CD4-positive, alpha-beta T cell treated with Interleukin-21 for 1 hour (primary cell): ENCODE measurements around the gene MAST4.
"Not testable (repeated sequence)": the region's sequence is repeated elsewhere in the genome, so short reads cannot be mapped to it uniquely, and the experiment has no call there.

ENCODE experiments used
- DNase-seq: peaks from one replicate; pipeline ENCODE4 v3.0.0-alpha.2; 2020

Gene MAST4

DNA sequence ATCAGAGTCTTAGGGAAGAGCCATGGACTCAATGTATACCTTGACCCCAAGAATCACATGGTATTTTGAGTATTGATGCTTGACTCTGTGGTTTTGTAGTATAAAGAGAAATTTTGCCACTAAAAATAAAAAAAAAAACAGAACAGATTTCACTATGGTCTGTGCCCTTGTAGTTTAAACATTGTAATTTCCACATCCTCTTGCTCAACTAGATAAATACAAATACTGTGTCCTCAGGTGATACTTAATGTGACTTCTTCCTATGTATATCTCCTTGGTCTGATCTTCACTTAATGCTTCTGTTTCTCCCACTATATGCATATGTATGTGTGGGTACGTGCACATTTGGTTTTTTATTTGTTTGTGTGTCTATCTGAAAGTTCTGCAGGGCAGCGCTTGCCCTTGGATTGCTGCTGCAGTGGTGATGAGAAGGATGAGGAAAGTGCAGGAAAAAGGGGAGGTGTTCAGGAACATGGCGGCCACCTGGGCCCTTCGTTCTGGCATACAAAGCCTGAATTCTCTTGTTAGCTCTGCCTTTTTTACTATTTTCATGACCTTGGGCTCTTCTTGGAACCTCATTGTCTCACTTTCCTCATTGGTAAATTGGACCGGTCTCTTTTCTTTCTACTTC lies 222.2 kb downstream of the MAST4 start:
- no peak for DNase-seq

DNA sequence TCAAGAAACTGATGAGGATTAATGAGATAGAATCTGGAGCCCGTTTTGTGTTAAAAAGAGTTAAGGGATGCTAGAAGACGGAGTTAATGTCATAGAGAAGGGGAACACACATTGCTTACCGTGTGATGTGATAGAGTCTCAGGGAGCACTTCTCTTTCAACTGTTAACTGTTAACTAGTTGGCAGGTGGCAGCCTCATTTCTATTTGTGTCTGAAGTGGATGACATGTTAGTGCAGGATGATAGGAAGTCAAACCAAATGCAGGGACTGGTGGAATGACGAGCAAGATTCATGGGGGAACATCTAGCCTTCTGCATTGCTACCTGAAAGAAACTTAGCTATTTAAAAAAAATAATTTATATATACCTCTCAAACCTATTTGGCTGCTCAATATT lies 222.7 kb downstream of the MAST4 start:
- DNase-seq: no peak

GRCh38 chr5:66820630-66821207 lies 224.5 kb downstream of the MAST4 start:
- DNase-seq: no peak

GRCh38 chr5:66821688-66822429 lies 225.7 kb downstream of the MAST4 start:
- peak; percentile 42 for DNase-seq

DNA sequence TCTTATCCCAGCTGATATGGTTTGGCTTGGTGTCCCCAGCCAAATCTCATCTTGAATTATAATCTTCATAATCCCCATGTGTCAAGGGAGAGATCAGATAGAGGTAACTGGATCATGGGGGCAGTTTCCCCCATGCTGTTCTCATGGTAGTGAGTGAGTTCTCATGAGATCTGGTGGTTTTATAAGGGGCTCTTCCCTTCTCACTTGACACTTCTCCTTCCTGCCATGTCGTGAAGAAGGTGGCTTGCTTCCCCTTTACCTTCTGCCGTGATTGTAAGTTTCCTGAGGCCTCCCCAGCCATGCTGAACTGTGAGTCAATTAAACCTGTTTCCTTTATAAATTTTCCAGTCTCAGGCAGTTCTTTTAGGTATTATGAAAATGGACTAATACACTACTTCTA lies 226.7 kb downstream of the MAST4 start:
- not testable (repeated sequence) for DNase-seq

DNA sequence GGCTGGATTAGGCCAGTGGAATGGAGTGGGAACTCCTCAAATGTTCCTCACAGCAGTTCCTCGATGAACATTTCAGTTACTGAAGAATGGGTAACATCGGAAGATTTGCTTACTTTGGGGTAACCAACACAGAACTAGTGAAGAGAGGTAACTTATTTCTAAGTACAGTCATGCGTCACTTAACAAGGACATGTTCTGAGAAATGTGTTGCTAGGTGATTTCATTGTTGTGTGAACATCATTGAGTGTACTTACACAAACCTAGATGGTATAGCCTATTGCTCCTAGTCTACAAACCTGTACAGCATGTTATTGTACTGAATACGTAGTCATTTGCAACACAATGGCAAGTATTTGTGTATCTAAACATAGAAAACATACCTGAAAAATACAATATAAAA lies 228.3 kb downstream of the MAST4 start:
- DNase-seq: no peak

DNA sequence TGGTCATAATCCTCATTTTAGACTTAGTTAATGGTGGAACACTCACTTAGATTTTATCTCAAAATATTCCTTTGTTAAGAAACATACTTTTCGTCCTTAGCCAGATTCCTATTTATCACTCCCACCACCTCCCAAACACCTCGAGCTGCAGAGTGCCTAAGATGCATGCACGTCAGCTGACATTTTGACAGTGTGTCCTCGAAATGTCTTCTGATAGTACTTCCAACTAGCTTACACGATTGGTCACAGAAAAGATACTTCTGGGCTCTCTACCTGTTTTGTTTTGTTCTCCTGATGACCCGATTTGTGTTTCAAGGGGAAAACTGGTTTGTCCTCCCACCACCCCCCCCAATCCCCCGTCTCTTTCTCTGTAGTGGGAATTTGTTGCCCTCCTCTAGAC lies 230.1 kb downstream of the MAST4 start:
- DNase-seq: no peak

- no peak for DNase-seq
Observed at GRCh38 chr5:66826696-66827095, 230.5 kb downstream of the MAST4 start.

- no peak for DNase-seq
Observed at GRCh38 chr5:66828046-66828547, 231.9 kb downstream of the MAST4 start.

DNA sequence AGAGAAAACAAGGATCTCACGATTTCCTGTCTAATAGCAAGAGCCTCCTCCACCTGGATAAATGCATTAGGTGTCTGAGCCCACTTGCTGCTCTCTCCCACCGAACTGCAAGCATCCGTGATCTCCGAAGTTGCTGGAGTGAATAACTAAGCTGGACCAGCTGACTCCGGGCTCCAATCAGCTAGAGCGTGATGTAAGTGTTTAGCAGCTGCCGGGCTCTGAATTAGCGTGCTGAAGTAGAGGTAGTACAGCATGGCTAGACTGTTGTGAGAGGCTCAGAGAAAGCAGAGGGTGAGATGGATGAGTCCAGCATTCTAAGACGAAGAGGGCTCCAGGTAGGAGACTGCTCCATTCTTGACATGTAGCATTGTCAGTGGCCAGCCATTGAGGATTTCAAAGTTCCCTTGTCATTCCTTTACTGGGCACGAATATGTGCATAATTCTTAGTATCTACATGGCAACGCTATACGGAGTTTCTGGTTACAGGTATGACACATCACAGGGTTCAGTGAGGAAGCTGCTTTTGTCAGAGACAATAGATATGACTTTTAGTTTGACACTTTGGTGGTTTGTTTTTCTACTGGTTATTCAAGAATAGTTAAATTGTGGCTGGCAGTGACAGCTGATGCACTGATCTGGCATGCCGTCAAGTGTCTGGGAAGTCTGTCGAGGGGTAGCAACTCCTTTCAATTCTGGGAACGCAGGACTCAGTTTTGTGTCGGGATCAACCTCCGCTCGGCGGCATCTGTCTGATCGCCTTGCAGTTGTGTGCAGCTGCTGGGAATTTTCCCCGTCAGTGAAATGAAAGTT lies 232.6 kb downstream of the MAST4 start:
- peak; percentile 65 for DNase-seq

DNA sequence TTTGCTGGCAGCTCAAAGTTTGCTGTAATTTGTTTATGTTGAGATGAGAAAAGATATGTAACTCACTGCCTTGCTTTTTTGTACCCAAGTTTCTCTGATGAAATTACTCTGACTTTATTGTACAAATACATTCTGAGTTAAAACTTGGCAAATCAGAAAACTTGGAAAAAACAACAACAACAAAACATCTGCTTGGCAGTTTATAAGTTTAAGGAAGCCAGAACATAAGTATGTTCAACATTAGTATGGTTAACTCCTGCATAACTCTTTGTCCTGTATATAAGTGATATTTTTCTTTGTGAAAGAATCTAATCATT lies 233.1 kb downstream of the MAST4 start:
- DNase-seq: no peak

- no peak for DNase-seq
Observed at GRCh38 chr5:66829826-66830225, 233.6 kb downstream of the MAST4 start.

- DNase-seq: no peak
Observed at GRCh38 chr5:66830636-66831035, 234.4 kb downstream of the MAST4 start.

GRCh38 chr5:66839636-66840185 lies 243.5 kb downstream of the MAST4 start:
- DNase-seq: no peak

- DNase-seq: no peak
Observed at GRCh38 chr5:66840511-66841013, 244.4 kb downstream of the MAST4 start.

GRCh38 chr5:66841264-66841663 lies 245.1 kb downstream of the MAST4 start:
- no peak for DNase-seq

GRCh38 chr5:66842540-66842939 lies 246.3 kb downstream of the MAST4 start:
- DNase-seq: no peak

DNA sequence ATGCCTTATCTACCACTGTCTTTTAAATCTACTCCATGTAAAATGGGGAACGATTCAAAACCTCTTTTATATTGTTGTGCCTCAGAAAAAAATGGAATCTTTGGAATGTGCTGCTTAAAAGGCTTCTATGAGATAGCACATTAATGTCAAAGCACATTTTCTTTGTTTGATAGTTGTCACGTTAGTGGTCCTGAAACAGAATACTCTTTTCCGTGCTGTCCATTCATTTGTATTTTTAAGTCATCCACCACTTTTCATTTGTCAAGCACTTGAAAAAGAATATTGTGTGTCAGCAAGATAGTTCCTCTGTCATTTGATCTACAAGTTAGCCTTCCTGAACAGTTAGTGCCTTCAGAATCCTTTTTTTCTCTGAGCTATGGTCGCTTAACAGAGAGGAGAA lies 246.9 kb downstream of the MAST4 start:
- no peak for DNase-seq

DNA sequence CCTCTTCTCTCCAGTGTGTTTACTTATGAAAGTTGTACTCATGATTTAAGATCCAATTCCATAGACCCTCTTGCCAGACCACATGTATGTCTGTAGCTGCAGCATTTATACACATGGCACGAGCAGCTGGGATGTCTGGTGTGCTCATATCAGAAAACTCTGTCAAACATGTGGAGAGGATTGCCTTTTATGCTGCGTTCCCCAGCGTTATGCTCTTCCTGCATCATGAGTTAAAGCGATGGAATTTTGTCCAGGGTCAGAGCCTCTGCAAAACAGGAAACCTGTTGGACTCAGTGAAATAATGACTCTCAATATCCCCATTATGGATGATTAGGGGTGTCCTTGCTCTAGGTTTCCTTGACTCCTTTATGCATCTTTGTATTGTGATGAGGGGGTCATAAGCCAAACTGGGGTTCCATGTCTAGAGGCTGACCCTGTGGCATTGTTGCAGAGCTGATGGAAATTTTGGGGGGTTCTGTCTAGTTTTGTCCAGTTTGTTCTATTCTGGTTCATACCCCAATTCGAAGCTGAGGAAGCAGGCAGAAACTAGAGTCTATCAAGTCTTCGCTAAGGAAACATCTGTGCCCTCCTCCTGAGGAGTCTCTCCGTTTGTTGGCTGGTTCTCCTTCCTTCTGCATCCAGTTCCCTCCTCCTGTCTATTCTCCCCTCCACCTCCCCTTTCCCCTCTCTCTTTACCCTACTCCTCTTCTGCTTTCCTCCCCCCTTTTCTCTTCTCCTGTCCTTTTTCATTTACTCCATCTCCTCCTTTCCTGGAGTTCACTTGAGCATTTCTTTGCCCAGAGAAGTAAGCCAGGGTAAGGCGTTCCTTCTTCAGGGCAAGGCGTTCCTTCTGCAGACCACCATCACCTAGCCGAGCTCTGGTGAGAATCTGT lies 252.8 kb downstream of the MAST4 start:
- DNase-seq: no peak

DNA sequence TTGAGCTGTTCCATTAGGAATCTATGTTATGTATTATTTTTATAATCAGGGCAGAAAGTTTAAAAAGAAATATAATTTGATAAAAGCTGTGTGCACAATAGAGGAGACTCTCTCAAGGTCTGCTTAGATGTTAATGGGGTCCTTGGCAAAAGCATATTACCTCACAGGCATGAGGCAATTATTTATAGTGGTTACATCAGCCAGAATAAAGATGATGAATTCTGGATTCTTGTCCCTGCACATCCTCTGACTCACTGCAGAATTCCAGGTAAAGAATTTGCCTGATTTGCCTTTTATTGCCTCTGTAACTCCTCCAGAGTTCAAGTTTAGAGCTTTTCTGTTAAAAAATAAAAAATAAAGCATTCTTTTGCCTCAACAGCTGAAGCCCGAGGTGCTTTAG lies 253.6 kb downstream of the MAST4 start:
- DNase-seq: no peak

- no peak for DNase-seq
Observed at GRCh38 chr5:66850354-66851075, 254.3 kb downstream of the MAST4 start.
